Measurements from ENCODE around the gene PLEKHA1.

DNA sequence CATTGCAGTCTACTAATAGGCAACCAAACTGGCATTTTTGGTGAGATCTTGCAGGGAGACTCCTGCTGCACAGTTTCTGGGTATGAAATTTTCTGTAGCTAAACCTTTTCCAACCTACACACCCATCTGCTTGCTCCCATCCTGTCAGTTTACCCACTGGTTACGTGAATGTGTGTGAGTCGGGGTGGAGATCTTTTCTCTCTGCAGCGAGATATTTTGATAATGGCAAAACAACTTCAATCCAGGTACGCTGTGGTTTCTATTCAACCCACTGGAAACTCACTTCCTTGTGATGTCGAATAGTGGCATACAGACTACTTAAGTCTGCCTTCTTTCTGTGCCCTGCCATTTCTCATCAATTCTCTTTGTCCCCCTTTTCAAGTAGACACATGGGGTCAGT lies 4.5 kb downstream of the PLEKHA1 start:
- TF ChIP-seq POLR2AphosphoS5 (IDR thresholded peaks at IDR 0.05; ENCODE audit: insufficient read depth in 1 of 2, low read depth in 1 of 2) (no peak), POLR2A (IDR thresholded peaks at IDR 0.05) (no peak)
